Omental fat pad (tissue), 4 donors: ENCODE data around the gene MRPS17. TPM values are rescaled to one million over a fixed set of nuclear protein-coding genes. Genes with fewer than 3 reads are reported as not detected.

Experiments
- ATAC-seq: fragments of 150-250 bp; one replicate; pipeline ENCODE4 v1.9.1; 2016; ENCODE audit warnings: mild to moderate bottlenecking, moderate library complexity; ENCODE audit not compliant: low FRiP score
- DNase-seq: peaks from one replicate; pipeline ENCODE4 v3.0.0-alpha.2; 2019; ENCODE audit warnings: low spot score
- total RNA-seq, 4 donors: library from RNA; depleted of rRNA; stranded (reverse); fragments of >200 nt; gene quantifications; one replicate each; pipeline ENCODE4 v1.1.0, GENCODE V29; 2016
- TF ChIP-seq, protein P1 (sequence below), 3 donors: fragments of 450-650 bp; IDR thresholded peaks; one replicate each; pipeline ENCODE4 v1.5.1; 2016 to 2017; ENCODE audit warnings: antibody characterized with exemption in 3 of 3, mild to moderate bottlenecking in 3 of 3, moderate library complexity in 2 of 3

Gene MRPS17
- total RNA-seq, 4 donors from 2014 or later: 8.7 to 10.9 (median 10.1) TPM

DNA sequence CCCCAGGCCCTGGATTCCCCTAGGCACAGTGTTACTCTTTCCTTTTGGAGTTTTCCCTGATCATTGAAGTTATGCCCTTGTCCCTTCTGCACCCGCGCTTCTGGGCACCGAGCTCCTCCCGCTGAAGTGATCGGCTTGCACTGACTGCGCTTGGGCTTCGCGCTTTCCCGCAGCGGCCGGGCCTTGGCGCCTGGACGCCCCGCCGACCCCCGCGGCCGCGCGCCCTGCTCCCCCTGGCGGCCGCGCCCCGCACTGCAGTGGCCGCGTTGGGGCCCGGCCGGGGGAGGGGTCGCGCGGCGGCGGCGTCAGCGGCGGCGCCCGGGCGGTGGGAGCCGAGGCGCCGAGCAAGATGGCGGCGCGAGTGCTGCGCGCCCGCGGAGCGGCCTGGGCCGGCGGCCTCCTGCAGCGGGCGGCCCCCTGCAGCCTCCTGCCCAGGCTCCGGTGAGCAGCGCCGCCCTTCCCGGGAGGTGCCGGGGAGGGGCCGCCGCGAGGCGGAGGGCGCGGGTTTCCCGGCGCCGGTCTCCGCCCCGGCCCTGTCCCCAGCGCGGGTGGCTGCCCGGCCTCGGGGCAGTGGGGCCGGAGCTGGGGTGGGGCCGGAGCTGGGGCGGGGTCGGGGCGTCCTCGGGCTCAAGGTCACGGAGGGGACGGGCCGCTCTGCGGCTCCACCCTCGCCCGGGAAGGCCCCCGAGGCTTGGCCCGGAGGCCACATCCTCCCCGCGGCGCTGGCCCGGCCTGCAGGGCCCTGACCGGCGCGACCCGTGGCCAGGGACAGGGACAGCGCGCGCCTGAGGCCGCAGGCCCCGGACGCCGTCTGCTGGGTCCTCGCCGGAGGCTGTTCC lies 12.8 kb downstream of the MRPS17 start, which contains the start of gene NIPSNAP2:
NIPSNAP2 (plus strand) TSS at position 325 of the 839 bp plus-strand sequence; CDS start at position 350, 25 bp downstream.
- TF ChIP-seq, protein P1, sequence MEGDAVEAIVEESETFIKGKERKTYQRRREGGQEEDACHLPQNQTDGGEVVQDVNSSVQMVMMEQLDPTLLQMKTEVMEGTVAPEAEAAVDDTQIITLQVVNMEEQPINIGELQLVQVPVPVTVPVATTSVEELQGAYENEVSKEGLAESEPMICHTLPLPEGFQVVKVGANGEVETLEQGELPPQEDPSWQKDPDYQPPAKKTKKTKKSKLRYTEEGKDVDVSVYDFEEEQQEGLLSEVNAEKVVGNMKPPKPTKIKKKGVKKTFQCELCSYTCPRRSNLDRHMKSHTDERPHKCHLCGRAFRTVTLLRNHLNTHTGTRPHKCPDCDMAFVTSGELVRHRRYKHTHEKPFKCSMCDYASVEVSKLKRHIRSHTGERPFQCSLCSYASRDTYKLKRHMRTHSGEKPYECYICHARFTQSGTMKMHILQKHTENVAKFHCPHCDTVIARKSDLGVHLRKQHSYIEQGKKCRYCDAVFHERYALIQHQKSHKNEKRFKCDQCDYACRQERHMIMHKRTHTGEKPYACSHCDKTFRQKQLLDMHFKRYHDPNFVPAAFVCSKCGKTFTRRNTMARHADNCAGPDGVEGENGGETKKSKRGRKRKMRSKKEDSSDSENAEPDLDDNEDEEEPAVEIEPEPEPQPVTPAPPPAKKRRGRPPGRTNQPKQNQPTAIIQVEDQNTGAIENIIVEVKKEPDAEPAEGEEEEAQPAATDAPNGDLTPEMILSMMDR (IDR thresholded peaks at IDR 0.05): peak in 2 of 3 donors; percentile 5 to 58
- peak; percentile 95 for ATAC-seq
- DNase-seq: no peak

GRCh38 chr7:55965100-55965470 lies 13.4 kb downstream of the MRPS17 start:
- DNase-seq: no peak
- ATAC-seq: no peak
- TF ChIP-seq, protein P1 (IDR thresholded peaks at IDR 0.05): no peak

- DNase-seq (no peak), ATAC-seq (no peak)
- TF ChIP-seq, protein P1 (IDR thresholded peaks at IDR 0.05): no peak
Observed at GRCh38 chr7:55965805-55966421, 14.2 kb downstream of the MRPS17 start.

DNA sequence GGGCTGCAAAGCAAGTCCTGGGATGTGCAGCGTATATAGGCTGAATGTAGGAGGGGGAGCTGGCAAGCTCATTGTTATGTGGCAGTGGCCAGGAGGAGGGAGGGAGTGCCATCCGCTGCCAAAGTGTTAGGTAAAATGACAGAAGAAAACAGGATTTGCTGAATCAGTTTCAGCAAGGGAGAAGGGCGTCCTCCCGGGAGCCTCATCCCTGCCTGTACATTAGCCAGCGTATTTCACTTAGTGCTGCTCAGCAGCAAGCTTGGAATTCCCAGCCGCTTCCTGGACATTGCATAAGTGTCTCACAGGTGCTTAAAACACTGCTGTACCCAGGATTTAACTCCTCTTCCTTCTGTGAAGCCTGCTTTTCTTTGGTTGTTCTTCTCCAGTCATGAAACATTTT lies 15.2 kb downstream of the MRPS17 start:
- ATAC-seq: no peak
- TF ChIP-seq, protein P1 (IDR thresholded peaks at IDR 0.05): no peak
- DNase-seq: no peak

DNA sequence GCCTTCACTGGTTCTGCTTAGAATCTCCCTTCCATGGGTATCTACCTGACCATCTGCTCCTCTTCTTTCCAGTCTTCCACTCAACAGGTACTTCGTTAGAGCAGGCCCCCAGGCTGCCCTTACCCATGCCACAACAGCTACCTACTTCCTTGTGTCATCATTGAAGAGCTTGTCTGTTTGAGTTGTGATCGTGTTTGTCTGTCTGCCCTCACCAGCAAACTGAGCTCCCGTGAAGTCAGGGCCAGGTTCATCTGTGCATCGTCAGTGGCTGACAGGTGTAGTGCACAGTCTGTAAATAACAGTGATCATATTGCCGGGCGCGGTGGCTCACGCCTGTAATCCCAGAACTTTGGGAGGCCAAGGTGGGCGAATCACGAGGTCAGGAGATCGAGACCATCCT lies 17.7 kb downstream of the MRPS17 start:
- DNase-seq (no peak), ATAC-seq (no peak)
- TF ChIP-seq, protein P1 (IDR thresholded peaks at IDR 0.05): no peak

- no peak for ATAC-seq
- TF ChIP-seq, protein P1 (IDR thresholded peaks at IDR 0.05): no peak
- no peak for DNase-seq
Observed at GRCh38 chr7:55970561-55970960, 18.9 kb downstream of the MRPS17 start.
